ENCODE measurements around the gene SYT7. TPM values are rescaled to one million over a fixed set of nuclear protein-coding genes. Genes with fewer than 3 reads are reported as not detected.

SYT7 gene
- total and polyA plus RNA-seq, 2 of the 8 experiments (the other 6 are each of a cell fraction or from before 2014, with no cell fraction given) = 9.6 to 10.5 TPM

GRCh38 chr11:61544466-61544865 is 36.4 kb downstream of the SYT7 start (continued):
- no peak for TF ChIP-seq CHD7 (IDR thresholded peaks at IDR 0.05; ENCODE audit: insufficient replicate concordance, low read length)
- TF ChIP-seq SIRT6 (IDR thresholded peaks at IDR 0.05; ENCODE audit: low read length) = no peak
- no peak for TF ChIP-seq CTBP2 (IDR thresholded peaks at IDR 0.05; ENCODE audit: borderline replicate concordance, insufficient read depth, insufficient read length, low read length)
- TF ChIP-seq BCL11A (IDR thresholded peaks at IDR 0.05; ENCODE audit: low read depth in 2 of 2, low read length in 2 of 2) = no peak

All from H1 (cell line).